Measurements from ENCODE around the gene TSR1. TPM values are rescaled to one million over a fixed set of nuclear protein-coding genes. Genes with fewer than 3 reads are reported as not detected.

Gene TSR1
- total RNA-seq, 2 experiments from 2014 or later: 33.2 to 45.7 TPM

- H3K4me3 Mint-ChIP-seq: no peak overlapping the region
- H3K36me3 Mint-ChIP-seq: peaks cover 47% of the 10 kb centered on the region
- H3K27me3 Mint-ChIP-seq: no peaks in the 10 kb centered on the region
- DNase-seq (no peak), ATAC-seq (no peak)
- peak overlapping the region; percentile 22 for H3K27ac Mint-ChIP-seq
- CTCF ChIA-PET: interaction anchor here (1.2 to 8.4 kb wide), 4 partner anchors 20 to 223 kb away, joined by 3 to 123 read pairs (median 6); partner anchors contain the start of gene HIC1
- H3K4me1 Mint-ChIP-seq: peaks cover 60% of the 10 kb centered on the region
- H3K9me3 Mint-ChIP-seq (ENCODE audit: low read depth): no peaks in the 10 kb centered on the region
Measured at GRCh38 chr17:2279707-2280106, 56.5 kb downstream of the TSR1 start.

GRCh38 chr17:2277429-2278170 is 58.7 kb downstream of the TSR1 start:
- ATAC-seq (no peak), DNase-seq (no peak)
- Mint-ChIP-seq H3K27me3 (no peaks in the 10 kb centered on the region), H3K27ac (no peak overlapping the region), H3K9me3 (ENCODE audit: low read depth) (no peaks in the 10 kb centered on the region), H3K36me3 (peaks cover 58% of the 10 kb centered on the region), H3K4me3 (no peak overlapping the region), H3K4me1 (peaks cover 68% of the 10 kb centered on the region)
- CTCF ChIA-PET: interaction anchor here (3.3 kb wide), 1 partner anchor 224 kb away, joined by 16 read pairs; no protein-coding TSS in a partner anchor

- CTCF ChIA-PET: interaction anchor here (0.7 to 3.3 kb wide), 9 partner anchors 9 to 222 kb away, joined by 3 to 16 read pairs (median 5); partner anchors contain the start of genes SGSM2 and TSR1
- Mint-ChIP-seq H3K4me3 (peak overlapping the region; percentile 34), H3K36me3 (peaks cover 52% of the 10 kb centered on the region), H3K4me1 (peaks cover 67% of the 10 kb centered on the region), H3K9me3 (ENCODE audit: low read depth) (no peaks in the 10 kb centered on the region), H3K27ac (peak overlapping the region; percentile 82), H3K27me3 (no peaks in the 10 kb centered on the region)
- DNase-seq: peak; percentile 73
- ATAC-seq: peak; percentile 67
Measured at GRCh38 chr17:2275722-2276121, 60.5 kb downstream of the TSR1 start.

- H3K27ac Mint-ChIP-seq: peak overlapping the region; percentile 13
- DNase-seq (no peak), ATAC-seq (no peak)
- peaks cover 54% of the 10 kb centered on the region for H3K36me3 Mint-ChIP-seq
- CTCF ChIA-PET: interaction anchor here (1.8 to 3.3 kb wide), 2 partner anchors 11 to 221 kb away, joined by 6 to 16 read pairs; no protein-coding TSS in a partner anchor
- no peaks in the 10 kb centered on the region for H3K9me3 Mint-ChIP-seq (ENCODE audit: low read depth)
- H3K27me3 Mint-ChIP-seq: no peaks in the 10 kb centered on the region
- peaks cover 73% of the 10 kb centered on the region for H3K4me1 Mint-ChIP-seq
- no peak overlapping the region for H3K4me3 Mint-ChIP-seq
Measured at GRCh38 chr17:2274414-2274813, 61.8 kb downstream of the TSR1 start.

Other genes starting within 250 kb of the TSR1 start
- 10 to 100 TPM; 46.7 to 60.9 TPM for gene SMG6, start 32.7 kb downstream of the TSR1 start, total RNA-seq
- gene SRR, start 32.5 kb downstream of the TSR1 start, total RNA-seq: 10 to 100 TPM; 18.6 to 18.8 TPM
- gene SGSM2, start 1.0 kb upstream of the TSR1 start, total RNA-seq: 10 to 100 TPM; 46.4 to 57.0 TPM
- 10 to 100 TPM; 26.0 to 31.9 TPM for gene MNT, start 64.6 kb upstream of the TSR1 start, total RNA-seq
- gene METTL16, start 175.4 kb upstream of the TSR1 start, total RNA-seq: 10 to 100 TPM; 24.0 to 34.1 TPM